ENCODE results near the gene PPP3R1. TPM values are rescaled to one million over a fixed set of nuclear protein-coding genes. Genes with fewer than 3 reads are reported as not detected.
A peak's percentile ranks its signal among the peaks of the same experiment; 100 is the strongest.

The PPP3R1 gene
- total RNA-seq, 4 donors from 2014 or later: 19.3 to 28.0 (median 25.7) TPM

- TF ChIP-seq POLR2AphosphoS5 (IDR thresholded peaks at IDR 0.05) (no peak), EP300 (IDR thresholded peaks at IDR 0.05) (no peak), POLR2A (IDR thresholded peaks at IDR 0.05; ENCODE audit: low read depth) (no peak), CTCF (IDR thresholded peaks at IDR 0.05) (no peak)
- DNase-seq (ENCODE audit: extremely low spot score): no peak
- Histone ChIP-seq H3K36me3 (no peaks in the 10 kb centered on the region), H3K27ac (replicated peaks in 1 of 4) (peak overlapping the region; percentile 93 to 98 (median 98)), H3K9me3 (no peaks in the 10 kb centered on the region), H3K4me3 (peak overlapping the region; percentile 68 to 94 (median 89)), H3K27me3 (no peaks in the 10 kb centered on the region), H3K4me1 (peaks cover 35 to 49% (median 42%) of the 10 kb centered on the region in 4 donors)
- intact Hi-C loops (cut with DNase I): loop anchor here (2.0 to 5.0 kb wide), 2 partner anchors 64 to 97 kb away; partner anchors contain the start of genes CNRIP1 and PNO1
- 1% methylated on average over 15 of the region's 15 CpGs for WGBS
Measured at GRCh38 chr2:68253219-68254068, 1.1 kb upstream of the PPP3R1 start.

- Histone ChIP-seq H3K4me3 (peak overlapping the region; percentile 68 to 94 (median 89)), H3K9me3 (no peaks in the 10 kb centered on the region), H3K27me3 (no peaks in the 10 kb centered on the region), H3K36me3 (no peaks in the 10 kb centered on the region), H3K27ac (replicated peaks in 1 of 4) (peak overlapping the region; percentile 93 to 98 (median 98)), H3K4me1 (peaks cover 47 to 64% (median 58%) of the 10 kb centered on the region in 4 donors)
- intact Hi-C loops (cut with DNase I): loop anchor here (2.0 to 5.0 kb wide), 2 partner anchors 65 to 95 kb away; partner anchors contain the start of genes CNRIP1 and PNO1
- no peak for DNase-seq (ENCODE audit: extremely low spot score)
- WGBS: 2% methylated on average over 42 of the region's 78 CpGs
- no peak for TF ChIP-seq POLR2A (IDR thresholded peaks at IDR 0.05; ENCODE audit: low read depth)
Measured at GRCh38 chr2:68251855-68252399, 405 bp downstream of the PPP3R1 start.

- Histone ChIP-seq H3K36me3 (no peaks in the 10 kb centered on the region), H3K4me3 (peak overlapping the region; percentile 68 to 94 (median 89)), H3K27ac (replicated peaks in 1 of 4) (peak overlapping the region; percentile 93 to 98 (median 98)), H3K27me3 (no peaks in the 10 kb centered on the region), H3K9me3 (no peaks in the 10 kb centered on the region), H3K4me1 (peaks cover 53 to 70% (median 63%) of the 10 kb centered on the region in 4 donors)
- WGBS: under 1% methylated on average over 26 of the region's 41 CpGs
- DNase-seq (ENCODE audit: extremely low spot score): no peak
- TF ChIP-seq CTCF (IDR thresholded peaks at IDR 0.05): peak; percentile 59 to 83 (median 68)
- no peak for TF ChIP-seq EP300 (IDR thresholded peaks at IDR 0.05)
- peak; percentile 61 to 62 for TF ChIP-seq POLR2AphosphoS5 (IDR thresholded peaks at IDR 0.05)
- intact Hi-C loops (cut with DNase I): loop anchor here (5.0 kb wide), 1 partner anchor 66 kb away; the partner anchor contains the start of gene CNRIP1
Measured at GRCh38 chr2:68251187-68251854, 1.0 kb downstream of the PPP3R1 start.

GRCh38 chr2:68250652-68251186, 1.6 kb downstream of the PPP3R1 start:
- intact Hi-C loops (cut with DNase I): loop anchor here (5.0 kb wide), 1 partner anchor 67 kb away; the partner anchor contains the start of gene CNRIP1
- H3K27me3 ChIP-seq: no peaks in the 10 kb centered on the region
- DNase-seq (ENCODE audit: extremely low spot score): no peak
- H3K36me3 ChIP-seq: no peaks in the 10 kb centered on the region
- 5% methylated on average over 15 of the region's 15 CpGs for WGBS
- H3K27ac ChIP-seq (replicated peaks in 1 of 4): peak overlapping the region; percentile 93 to 98 (median 98)
- H3K4me1 ChIP-seq: peaks cover 56 to 70% (median 63%) of the 10 kb centered on the region in 4 donors
- no peaks in the 10 kb centered on the region for H3K9me3 ChIP-seq
- TF ChIP-seq CTCF (IDR thresholded peaks at IDR 0.05) (no peak), POLR2A (IDR thresholded peaks at IDR 0.05; ENCODE audit: low read depth) (no peak), EP300 (IDR thresholded peaks at IDR 0.05) (no peak), POLR2AphosphoS5 (IDR thresholded peaks at IDR 0.05) (no peak)
- H3K4me3 ChIP-seq: peak overlapping the region; percentile 68 to 94 (median 89)

All from esophagus muscularis mucosa (tissue), 4 donors.